ENCODE results near the gene SLX4IP. TPM values are rescaled to one million over a fixed set of nuclear protein-coding genes. Genes with fewer than 3 reads are reported as not detected.
"Not testable (repeated sequence)": the region's sequence is repeated elsewhere in the genome, so short reads cannot be mapped to it uniquely, and the experiment has no call there.

Gene SLX4IP
- total RNA-seq, 1 donor, result 4.0 TPM

DNA sequence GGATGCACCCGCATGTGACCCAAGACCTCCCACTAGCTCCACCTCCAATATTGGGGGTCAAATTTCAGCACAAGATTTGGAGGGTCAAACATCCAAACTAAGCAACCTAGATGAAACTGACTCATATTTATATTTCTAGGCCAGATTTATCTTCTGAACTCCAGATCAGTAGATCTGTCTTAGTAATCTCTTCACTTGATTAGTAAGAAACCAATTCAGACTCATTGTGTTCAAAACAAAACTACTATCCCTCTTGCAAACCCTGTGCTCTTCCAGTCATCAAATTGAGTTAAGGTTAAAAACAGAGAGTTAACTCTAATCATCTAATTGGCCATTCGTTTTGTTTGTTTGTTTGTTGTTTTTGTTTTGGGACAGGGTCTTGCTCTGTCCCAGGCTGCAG, 44.4 kb upstream of the SLX4IP start:
- no peaks in the 10 kb centered on the region for H3K79me2 ChIP-seq (ENCODE audit: insufficient read depth, low read length)
- H3K4me2 ChIP-seq (ENCODE audit: insufficient read depth, low read length), result no peak overlapping the region
- no peak overlapping the region for H3K4me3 ChIP-seq (ENCODE audit: insufficient read depth, low read length)
- TF ChIP-seq, protein P1, sequence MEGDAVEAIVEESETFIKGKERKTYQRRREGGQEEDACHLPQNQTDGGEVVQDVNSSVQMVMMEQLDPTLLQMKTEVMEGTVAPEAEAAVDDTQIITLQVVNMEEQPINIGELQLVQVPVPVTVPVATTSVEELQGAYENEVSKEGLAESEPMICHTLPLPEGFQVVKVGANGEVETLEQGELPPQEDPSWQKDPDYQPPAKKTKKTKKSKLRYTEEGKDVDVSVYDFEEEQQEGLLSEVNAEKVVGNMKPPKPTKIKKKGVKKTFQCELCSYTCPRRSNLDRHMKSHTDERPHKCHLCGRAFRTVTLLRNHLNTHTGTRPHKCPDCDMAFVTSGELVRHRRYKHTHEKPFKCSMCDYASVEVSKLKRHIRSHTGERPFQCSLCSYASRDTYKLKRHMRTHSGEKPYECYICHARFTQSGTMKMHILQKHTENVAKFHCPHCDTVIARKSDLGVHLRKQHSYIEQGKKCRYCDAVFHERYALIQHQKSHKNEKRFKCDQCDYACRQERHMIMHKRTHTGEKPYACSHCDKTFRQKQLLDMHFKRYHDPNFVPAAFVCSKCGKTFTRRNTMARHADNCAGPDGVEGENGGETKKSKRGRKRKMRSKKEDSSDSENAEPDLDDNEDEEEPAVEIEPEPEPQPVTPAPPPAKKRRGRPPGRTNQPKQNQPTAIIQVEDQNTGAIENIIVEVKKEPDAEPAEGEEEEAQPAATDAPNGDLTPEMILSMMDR (IDR thresholded peaks at IDR 0.05; ENCODE audit: extremely low read depth, low read depth, low read length), result no peak
- no peaks in the 10 kb centered on the region for H3K36me3 ChIP-seq (ENCODE audit: insufficient read depth, low read length)
- DNase-seq (ENCODE audit: insufficient read length, low spot score, missing footprints), result no peak
- no peaks in the 10 kb centered on the region for H3K4me1 ChIP-seq (ENCODE audit: insufficient read depth, low read length)
- H3K9me3 ChIP-seq (ENCODE audit: low read depth, low read length), result no peaks in the 10 kb centered on the region
- H3K27me3 ChIP-seq (ENCODE audit: insufficient read depth, low read length), result no peaks in the 10 kb centered on the region
- no peak overlapping the region for H3K27ac ChIP-seq (ENCODE audit: low read depth, low read length)
- H2AFZ ChIP-seq (ENCODE audit: low read length), result no peak overlapping the region
- no peaks in the 10 kb centered on the region for H4K20me1 ChIP-seq (ENCODE audit: insufficient read depth, low read length)

DNA sequence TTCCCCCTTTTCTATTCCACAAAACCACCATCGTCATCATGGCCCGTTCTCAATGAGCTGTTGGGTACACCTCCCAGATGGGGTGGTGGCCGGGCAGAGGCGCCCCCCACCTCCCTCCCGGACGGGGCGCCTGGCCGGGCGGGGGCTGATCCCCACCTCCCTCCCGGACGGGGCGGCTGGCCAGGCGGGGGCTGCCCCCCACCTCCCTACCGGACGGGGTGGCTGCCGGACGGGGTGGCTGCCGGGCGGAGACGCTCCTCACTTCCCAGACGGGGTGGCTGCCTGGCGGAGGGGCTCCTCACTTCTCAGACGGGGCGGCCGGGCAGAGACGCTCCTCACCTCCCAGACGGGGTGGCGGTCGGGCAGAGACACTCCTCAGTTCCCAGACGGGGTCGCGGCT, 40.4 kb upstream of the SLX4IP start:
- H3K4me1 ChIP-seq (ENCODE audit: insufficient read depth, low read length); H3K79me2 ChIP-seq (ENCODE audit: insufficient read depth, low read length); H4K20me1 ChIP-seq (ENCODE audit: insufficient read depth, low read length); H3K27ac ChIP-seq (ENCODE audit: low read depth, low read length); H3K27me3 ChIP-seq (ENCODE audit: insufficient read depth, low read length); H3K4me2 ChIP-seq (ENCODE audit: insufficient read depth, low read length); DNase-seq (ENCODE audit: insufficient read length, low spot score, missing footprints); H3K4me3 ChIP-seq (ENCODE audit: insufficient read depth, low read length); H3K9me3 ChIP-seq (ENCODE audit: low read depth, low read length); H2AFZ ChIP-seq (ENCODE audit: low read length); H3K36me3 ChIP-seq (ENCODE audit: insufficient read depth, low read length): not testable (repeated sequence)

DNA sequence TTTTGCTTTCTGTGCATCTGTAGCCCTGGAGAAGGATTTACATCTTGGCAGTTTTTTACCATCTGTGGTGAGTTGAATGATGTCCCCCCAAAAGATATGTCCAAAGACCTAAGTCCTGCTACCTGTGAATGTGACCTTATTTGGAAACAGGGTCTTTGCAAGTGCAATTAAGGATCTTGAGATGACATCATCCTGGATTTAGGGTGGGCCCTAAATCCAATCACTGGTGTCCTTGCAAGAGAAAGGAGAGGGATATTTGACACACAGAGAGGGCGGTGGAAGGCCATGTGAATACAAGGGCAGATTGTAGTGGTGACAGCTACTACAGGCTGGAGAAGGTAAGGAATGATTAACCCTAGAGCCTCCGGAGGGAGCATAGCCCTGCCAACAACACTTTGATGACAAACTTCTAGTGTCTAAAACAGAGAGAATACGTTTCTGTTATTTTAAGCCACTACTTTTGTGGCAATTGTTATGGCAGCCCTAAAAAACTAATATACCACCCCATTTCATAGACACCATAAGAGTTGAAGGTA, 36.2 kb upstream of the SLX4IP start:
- no peaks in the 10 kb centered on the region for H3K36me3 ChIP-seq (ENCODE audit: insufficient read depth, low read length)
- H2AFZ ChIP-seq (ENCODE audit: low read length), result no peak overlapping the region
- H3K27me3 ChIP-seq (ENCODE audit: insufficient read depth, low read length), result no peaks in the 10 kb centered on the region
- no peak overlapping the region for H3K4me2 ChIP-seq (ENCODE audit: insufficient read depth, low read length)
- no peak for DNase-seq (ENCODE audit: insufficient read length, low spot score, missing footprints)
- H3K9me3 ChIP-seq (ENCODE audit: low read depth, low read length), result no peaks in the 10 kb centered on the region
- H3K79me2 ChIP-seq (ENCODE audit: insufficient read depth, low read length), result no peaks in the 10 kb centered on the region
- TF ChIP-seq, protein P1 (IDR thresholded peaks at IDR 0.05; ENCODE audit: extremely low read depth, low read depth, low read length), result no peak
- no peak overlapping the region for H3K4me3 ChIP-seq (ENCODE audit: insufficient read depth, low read length)
- no peak overlapping the region for H3K27ac ChIP-seq (ENCODE audit: low read depth, low read length)
- H3K4me1 ChIP-seq (ENCODE audit: insufficient read depth, low read length), result no peaks in the 10 kb centered on the region
- H4K20me1 ChIP-seq (ENCODE audit: insufficient read depth, low read length), result no peaks in the 10 kb centered on the region

DNA sequence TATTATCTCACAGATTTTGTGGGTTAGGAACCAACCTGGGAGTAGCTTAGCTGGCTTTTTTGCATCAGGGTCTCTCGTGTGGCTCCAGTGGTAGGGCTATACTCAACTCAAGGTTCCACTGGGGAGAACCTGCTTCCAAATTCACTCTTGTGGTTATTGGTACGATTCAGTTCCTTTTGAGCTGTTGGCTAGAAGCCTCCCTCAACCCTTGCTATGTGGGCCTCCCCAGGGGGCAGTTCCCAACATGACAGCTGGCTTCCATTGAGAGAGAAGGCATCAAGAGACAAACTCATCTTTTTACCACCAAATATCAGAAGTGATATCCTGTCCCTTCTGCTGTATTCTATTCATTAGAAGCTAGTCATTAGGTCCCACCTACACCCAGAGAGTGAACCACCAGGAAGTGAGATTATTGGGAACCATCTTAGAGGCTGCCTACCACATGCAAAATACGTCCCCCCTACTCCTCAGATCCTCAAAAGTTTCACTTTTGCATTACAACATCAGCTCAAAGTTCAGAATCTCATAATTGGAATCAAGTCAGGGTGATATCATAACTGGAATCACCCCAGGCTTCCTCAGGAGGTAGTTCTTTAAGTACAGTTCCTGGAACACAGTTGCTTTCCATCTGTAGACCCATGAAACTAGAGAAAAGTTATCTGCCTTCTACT, 32.0 kb upstream of the SLX4IP start:
- H3K4me3 ChIP-seq (ENCODE audit: insufficient read depth, low read length), result no peak overlapping the region
- H3K27ac ChIP-seq (ENCODE audit: low read depth, low read length), result no peak overlapping the region
- no peaks in the 10 kb centered on the region for H3K36me3 ChIP-seq (ENCODE audit: insufficient read depth, low read length)
- H2AFZ ChIP-seq (ENCODE audit: low read length), result no peak overlapping the region
- H3K4me1 ChIP-seq (ENCODE audit: insufficient read depth, low read length), result no peaks in the 10 kb centered on the region
- H3K9me3 ChIP-seq (ENCODE audit: low read depth, low read length), result no peaks in the 10 kb centered on the region
- H4K20me1 ChIP-seq (ENCODE audit: insufficient read depth, low read length), result no peaks in the 10 kb centered on the region
- no peak for DNase-seq (ENCODE audit: insufficient read length, low spot score, missing footprints)
- TF ChIP-seq, protein P1 (IDR thresholded peaks at IDR 0.05; ENCODE audit: extremely low read depth, low read depth, low read length), result no peak
- no peaks in the 10 kb centered on the region for H3K27me3 ChIP-seq (ENCODE audit: insufficient read depth, low read length)
- no peak overlapping the region for H3K4me2 ChIP-seq (ENCODE audit: insufficient read depth, low read length)
- no peaks in the 10 kb centered on the region for H3K79me2 ChIP-seq (ENCODE audit: insufficient read depth, low read length)
